Fibroblast of upper back skin (primary cell): ENCODE data around the gene SERPINA1.
A peak's percentile ranks its signal among the peaks of the same experiment; 100 is the strongest.

Experiments
- DNase-seq: peaks from one replicate; pipeline ENCODE4 v3.0.0-alpha.2; 2013

Gene SERPINA1

DNA sequence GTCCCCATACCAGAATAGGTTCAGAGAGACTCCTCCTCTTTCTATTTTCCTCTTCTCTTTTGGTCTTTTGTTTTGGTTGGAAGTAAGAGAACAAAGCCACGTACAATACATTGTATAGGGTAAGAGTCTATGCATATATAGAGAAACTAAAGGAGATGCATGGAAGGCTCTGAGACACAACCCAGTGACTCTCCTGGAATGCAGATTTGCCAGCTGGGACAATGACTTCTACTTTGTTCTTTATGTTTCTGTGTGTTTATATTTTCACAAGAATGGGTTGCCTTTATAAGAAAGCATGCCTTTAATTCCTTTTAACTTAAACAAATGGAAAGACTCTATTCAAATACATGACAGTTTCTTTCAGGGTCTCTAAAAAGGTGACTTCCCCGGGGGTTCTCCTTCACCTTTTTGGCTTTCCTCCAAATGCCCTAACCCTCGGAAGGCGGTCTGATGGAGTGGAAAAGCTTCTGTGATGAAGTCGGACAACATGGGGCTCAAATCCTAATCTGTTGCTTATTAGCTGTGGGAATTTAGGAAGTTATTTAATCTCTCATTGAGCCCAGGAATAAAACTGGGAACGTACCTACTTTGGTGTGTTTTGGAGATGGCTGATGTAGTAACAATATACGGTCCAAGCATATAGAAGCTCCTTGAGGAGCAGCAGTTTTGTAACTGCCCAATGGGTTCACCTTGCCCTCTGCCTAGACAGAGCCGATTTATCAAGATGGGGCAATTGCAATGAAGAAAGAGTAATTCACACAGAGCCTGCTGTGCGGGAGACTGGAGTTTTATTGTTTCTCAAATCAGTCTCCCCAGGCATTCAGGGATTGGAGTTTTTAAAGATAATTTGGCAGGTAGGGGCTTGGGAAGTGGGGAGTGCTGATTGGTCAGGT is 9.1 kb upstream of the SERPINA1 start:
- no peak for DNase-seq

DNA sequence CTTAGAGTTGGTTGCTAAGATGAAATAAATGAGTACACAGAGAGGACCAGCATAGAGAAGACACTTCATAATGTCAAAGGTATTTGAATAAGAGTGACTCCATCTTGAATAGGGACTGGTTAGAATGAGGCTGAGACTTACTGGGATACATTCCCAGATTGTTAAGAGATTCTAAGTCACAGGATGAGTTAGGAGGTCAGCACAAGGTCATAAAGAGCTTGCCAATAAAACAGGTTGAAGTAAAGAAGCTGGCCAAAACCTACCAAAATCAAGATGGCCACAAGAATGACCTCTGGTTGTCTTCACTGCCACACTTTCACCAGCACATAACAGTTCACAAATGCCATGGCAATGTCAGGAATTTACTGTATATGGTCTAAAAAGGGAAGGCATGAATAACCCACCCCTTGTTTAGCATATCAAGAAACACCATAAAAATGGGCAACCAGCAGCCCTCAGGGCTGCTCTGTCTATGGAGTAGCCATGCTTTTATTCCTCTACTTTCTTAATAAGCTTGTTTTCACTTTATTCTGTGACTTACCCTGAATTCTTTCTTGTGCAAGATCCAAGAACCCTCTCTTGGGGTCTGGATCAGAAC is 8.3 kb upstream of the SERPINA1 start:
- DNase-seq = no peak

DNA sequence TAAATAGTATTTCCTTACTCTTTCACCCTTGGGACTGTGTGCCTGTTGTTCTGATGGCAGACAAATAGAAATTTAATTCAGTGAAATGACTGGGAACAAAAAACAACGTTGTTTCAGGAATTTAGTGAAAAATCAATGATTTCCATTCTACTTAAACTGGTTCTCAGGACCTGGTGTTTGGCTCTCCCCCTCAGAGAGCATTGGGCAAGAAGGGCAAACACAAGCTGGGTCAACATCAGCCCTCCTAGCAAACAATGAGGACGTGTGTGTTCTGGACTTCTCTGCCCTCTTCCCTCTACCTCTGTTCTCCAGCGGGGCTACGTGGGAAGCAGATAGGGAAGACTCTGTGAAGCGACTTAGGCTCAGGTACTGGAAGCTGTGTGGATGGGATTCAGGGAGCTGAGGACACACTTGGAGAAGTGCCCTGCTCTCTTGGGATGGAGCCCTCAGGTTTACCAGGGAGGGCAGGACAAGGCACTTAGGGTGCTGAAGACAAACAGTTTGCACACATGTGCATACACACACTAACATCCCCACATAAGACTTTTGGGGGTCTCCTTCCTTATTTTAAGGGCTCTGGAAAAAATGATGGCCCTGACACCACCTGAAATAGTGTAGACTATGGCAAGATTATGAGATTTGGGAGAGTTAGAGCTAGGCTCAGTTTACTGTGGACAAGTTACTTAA is 7.6 kb upstream of the SERPINA1 start:
- no peak for DNase-seq

DNA sequence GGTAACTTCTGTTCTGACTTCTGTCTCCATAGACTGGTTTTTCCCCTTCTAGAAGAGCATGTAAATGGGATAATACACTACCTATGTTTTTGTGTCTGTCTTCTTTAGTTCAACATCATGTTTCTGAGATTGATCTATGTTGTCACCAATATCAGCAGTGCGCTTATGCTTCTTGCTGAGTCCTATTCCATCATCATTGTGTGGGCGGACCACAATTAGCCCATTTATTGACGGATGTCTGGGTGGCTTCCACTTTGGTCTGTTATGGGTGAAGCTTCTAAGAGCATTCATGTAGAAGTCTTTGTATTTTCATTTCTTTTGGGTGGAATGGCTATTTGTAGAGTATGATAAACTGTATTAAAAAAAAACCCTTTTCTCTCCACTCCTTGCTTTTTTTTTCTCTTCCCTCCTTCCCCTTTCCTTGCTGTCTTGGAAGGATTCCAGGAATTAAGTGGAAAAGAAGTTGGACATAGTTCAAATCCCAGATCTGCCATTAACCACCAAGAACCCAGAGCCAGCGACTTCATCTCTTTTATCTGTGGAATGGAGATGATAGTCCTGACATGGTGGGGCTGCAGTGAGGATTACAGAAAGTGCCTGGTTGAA is 7.0 kb upstream of the SERPINA1 start:
- peak; percentile 19 for DNase-seq

DNA sequence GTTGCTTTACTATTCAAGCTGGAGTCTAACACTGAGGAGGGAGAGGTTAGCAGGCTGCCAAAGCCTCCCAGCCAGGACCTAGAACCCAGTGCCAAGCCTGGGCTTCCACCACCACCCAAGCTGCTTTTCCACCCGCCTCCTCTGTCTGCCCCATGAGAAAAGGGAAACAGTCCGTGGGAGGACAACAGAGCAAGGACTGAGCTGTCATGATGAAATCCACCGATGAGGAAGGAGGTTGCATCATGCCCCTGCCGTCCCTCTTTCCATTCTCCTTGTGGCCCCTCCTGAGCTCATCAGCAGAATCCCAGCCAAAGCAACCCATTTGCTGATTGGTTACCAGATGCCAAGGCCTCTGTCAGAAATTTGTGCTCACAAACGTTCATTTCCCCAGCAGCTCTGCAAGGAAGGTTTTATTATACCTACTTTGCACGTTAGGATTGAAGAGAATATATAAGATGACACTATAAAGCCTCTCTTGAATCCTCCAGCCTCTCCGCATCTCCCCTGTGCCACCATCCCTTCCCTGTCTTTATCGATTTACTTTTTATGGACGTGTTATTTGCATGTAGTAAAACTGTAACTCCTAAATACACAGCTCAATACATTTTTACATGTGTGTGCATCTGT is 6.3 kb upstream of the SERPINA1 start:
- DNase-seq = peak; percentile 40

DNA sequence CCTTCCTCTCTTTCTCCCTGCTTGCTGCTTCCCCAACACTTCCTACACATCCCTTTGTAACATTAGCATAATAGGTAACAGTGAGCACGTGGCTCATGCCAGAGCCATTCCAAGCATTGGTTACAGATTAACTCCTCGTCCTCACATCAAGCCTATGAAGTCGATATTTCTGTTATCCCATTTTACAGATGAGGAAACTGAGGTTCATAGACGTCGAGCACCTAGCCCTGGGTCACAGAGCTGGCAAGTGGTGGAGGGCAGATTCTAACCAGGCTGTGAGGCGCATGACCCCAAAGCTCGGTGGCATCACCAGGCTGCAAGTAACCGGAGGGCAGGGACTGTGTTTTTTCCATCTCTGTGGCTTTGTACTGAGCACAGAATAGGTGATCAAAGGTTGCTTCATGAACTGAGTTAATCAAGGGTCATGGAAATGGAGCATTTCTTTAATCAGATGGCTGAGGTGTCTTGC is 5.7 kb upstream of the SERPINA1 start:
- DNase-seq = no peak

DNA sequence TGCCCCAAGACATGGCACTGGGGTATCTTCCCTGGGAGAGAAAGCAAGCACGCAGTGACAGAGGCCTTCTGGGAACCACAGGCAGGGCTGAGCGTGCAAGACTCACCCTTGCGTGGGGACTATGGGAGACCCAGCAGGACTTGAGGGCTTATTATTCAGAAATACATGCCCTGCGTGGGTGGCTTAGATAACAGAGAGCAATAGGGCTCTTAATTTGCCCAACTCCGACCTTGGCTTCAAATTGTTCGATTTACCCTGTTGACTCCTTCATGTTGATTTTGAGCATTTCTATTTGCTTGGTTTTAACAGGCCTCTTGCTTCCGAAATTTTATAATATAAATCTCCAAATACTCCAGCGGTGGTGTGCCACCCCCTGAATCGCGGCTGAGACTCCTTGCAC is 5.1 kb upstream of the SERPINA1 start:
- DNase-seq = no peak

DNA sequence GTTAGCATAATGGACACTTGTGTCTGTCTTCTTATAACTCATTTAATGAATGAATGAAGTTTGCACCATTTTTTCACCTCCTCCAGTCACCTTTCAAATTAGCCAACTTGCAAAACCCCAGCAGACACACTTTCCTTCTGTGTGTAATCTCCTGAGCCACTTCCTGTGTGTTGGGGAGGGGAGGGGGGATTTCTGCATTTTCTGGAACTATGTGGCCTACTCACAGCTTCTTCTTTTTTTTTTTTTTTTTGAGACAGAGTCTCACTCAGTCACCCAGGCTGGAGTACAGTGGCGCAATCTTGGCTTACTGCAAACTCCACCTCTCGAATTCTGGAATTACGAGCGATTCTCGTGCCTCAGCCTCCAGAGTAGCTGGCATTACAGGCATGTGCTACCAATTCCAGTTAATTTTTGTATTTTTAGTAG is 4.1 kb upstream of the SERPINA1 start:
- DNase-seq = peak; percentile 68

DNA sequence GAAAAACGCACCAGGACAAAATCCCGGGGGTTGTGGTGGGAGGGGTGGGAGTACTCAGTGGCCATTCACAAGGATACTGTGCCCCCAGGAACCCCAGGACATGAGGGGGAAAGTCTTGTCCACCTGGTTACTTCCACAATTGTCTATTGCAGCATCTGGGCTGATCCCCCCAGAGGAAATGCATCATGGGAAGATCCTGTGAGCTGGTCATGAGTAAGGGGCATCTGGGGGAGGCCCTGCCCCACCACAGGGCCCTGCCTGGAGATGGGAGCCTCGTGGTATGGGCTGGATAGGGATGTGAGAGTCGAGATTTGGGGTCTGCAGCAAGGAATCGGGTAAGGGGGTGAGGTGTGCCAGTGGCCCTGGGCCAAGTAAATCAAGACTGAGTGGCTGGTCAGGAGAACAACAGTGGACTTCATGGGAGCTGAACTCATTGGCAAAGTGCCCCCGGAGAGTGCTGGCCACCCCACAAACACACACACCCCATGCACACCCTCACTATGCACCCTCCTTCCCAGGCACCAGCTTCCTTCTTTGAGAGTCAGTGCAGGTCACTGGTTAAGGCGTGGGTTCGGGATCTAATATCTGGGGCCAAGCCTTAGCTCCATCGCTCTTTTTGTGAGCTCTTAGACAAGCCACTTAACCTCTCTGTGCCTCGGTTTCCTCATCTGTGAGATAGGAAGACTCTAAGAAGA is 3.0 kb upstream of the SERPINA1 start:
- no peak for DNase-seq

DNA sequence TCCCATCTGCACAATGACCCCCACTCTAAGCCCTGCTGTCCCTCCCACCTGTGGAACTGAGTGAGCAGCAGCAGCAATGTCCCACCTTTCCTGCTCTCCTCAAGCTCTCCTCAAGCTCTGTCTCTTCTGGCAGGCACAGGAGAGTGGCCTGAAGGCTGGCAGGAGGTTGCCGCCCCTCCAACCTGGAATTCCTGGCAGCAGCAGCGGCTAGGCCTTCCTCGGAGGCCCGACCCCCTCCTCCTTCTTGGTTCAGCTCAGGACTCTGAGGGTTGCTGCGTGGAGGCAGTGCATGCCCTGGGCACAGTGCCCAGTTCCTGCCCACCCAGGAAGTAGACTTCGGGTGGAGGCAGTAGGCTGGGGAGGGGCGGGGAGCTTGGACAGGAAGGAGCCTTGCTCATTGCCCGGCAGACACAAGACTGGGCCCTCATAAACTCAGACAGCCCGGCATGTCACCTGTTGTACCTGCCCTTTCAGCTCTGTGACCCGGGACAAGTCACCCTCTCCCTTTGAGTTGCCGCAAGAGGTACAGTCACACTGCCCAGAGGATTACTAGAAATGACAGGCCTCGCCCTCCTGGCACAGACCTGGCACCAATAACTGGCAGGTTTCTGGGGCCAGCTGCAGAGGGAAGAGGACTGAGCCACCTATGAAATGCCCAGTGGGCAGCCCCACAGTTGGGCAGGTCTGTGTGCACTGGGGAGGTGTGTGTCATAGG is 2.1 kb upstream of the SERPINA1 start:
- no peak for DNase-seq

DNA sequence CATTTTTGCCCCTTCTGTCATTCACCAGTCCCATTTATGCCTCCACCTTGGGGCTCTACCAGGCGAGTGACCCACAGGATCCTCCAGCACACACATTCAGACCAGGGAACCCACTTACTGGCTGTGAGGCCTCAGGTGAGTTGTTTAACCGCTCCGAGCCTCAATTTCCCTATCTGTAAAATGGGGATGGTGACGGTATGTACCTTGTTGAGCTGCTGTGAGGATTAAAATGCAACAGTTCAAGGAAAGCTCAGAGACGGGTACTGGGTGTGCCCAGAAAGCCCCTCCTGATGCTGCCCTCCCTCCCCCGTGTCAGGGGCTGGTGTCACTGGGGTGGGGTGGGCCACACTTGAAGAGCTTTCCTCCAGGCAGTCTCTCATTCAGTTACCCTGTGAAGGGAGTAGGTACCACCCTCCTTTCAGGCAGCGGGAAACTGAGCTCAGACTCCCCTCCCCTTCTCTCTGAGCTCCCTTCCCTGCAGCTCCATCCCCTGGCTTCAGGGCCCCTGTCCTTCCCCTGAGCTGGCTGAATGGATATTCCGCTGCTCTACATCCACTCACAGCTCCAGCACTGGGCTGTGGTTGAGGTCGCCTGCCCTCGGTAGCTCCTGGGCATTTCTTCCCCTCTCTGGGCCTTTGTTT is 1.4 kb upstream of the SERPINA1 start:
- DNase-seq = no peak

DNA sequence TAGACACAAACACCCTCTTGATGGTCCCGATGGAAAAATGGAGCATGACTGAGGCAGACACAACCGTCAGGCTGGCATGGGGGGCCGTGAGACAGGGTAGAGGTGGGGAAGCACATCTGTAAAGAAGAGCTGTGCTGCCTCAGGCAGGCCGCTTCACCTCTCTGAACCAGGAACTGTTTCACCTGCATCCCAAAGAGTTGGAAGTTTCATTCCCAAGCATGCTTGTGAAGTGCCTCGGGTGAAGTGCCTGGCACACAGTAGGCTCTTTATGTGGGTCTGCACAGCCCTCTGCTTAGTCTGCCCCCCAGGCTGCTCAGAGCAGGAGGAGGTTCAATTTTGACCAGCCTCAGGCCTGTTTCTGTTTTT is 685 bp upstream of the SERPINA1 start:
- no peak for DNase-seq

DNA sequence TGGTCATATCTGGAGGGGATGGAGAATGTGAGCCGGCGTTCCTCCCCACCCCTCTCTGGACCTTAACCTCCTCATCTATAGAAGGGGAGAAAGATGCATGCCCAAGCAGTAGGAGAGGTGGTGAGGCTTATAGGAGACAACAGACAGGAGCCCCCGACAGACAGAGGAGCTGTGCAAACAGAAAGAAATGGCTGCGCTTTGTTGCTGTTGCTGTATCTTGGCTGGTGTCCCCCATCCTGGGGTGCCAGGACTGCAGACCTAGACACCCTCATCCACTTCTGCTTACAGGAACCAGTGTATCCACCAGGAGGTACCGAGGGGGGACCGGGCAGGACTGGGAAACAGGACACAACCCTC is 397 bp downstream of the SERPINA1 start:
- DNase-seq = no peak

DNA sequence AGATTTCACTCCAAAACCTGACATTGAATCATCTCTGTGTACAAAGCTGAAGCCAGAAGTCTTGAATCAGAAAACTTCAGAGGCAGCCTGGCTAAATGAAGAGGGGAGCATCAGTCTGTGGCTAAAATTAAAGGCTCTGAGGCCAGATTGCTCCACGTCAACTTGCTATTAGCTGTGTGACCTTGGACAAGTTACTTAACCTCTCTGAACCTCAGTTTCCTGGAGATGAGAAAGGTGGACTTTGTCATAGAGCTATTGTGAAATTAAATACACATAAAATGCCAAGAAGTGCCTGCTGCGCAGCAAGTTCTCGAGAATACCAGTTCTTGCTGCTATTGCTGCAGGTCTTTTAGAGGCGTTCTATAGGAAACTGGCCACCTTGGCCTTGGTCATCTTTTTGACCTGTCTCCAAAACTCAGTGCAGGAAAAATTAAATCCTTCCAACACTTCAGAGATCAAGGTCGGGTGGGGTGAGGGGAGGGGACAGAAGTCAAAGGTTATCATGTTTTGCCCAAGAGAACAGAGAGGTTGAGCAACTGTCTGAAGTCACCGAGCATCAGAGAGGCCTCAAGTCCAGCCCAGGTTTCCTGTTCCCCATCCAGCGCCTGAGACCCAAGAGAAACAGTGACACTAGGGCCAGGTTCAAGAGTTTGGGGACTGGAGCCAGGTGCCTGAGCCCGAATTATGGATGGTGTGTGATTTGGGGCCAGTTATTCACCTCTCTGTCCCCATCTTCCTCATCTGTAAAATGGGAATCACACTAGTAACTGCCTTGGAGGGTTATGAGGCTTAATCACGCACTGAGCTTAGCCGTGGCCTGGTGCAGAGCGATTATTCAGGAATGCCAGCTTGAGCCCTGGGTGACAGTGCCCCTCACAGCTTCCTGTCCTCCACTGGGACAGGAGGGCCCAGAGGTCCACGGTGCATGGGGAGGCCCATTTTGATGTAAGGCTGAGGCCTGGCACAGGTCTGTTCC is 1.1 kb downstream of the SERPINA1 start:
- DNase-seq = peak; percentile 30

DNA sequence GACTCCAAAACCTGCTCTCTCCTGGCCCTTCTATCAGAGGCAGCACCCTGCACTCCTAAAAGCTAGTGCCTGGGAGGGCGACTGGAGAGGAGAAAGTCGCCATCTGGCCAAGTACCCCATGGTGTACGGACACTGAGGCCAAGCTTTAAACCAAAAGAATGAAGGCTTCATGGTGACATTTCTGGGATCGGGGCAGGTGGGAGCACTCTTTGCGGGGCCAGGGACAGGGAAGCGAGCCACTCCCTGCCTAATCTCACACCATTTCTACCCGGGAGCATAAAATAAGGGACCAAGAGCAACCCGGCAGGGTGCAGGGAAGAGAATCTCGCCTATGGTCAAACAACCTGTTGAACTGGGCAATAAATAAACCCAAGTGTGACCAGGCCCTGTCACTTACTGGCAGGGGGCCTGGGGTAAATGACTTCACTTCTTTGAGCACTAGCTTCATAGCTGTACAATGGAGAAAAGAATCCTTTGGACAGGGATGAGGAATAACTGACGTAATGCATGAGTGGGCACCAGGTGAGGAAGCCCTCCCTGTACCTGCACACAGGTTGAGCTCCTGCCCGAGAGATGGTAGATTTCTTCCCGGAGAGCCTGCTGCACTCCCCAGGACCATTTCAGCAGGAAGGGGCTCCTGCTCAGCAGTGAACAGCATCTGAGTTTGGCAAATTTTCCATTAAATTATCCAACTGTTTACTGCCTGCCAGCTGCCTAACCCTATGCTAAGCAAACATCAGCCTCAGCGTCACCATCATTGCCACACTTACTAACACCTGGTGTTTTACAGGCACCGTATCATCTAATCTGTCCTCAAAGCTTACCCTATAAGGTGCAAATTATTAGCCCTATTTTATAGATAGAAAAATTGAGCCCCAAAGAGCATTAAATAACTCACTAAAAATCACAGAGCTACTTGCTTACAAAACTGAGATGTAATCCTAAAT is 2.0 kb downstream of the SERPINA1 start:
- DNase-seq = no peak

DNA sequence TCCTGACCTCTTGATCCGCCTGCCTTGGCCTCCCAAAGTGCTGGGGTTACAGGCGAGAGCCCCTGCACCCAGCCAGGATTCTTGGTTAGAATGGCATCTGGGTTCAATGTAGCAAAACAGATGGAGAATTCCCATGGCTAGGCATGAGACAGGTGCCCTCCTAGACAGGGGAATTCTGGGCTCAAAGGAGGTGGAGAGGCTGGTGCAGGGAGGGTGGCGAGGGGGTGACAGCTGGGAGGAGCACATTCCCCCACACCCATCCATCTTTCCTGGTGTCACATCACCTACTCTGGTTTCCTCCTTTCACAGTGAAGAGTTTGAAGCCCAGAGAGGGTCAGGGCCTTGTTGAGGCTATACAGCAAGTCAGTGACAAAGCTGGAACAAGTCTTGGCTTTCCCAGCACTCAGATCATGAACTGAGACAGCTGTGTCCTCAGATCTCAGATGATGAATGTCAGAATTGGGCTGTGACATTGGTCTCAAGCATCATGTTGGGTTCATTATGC is 2.8 kb downstream of the SERPINA1 start:
- DNase-seq = no peak

DNA sequence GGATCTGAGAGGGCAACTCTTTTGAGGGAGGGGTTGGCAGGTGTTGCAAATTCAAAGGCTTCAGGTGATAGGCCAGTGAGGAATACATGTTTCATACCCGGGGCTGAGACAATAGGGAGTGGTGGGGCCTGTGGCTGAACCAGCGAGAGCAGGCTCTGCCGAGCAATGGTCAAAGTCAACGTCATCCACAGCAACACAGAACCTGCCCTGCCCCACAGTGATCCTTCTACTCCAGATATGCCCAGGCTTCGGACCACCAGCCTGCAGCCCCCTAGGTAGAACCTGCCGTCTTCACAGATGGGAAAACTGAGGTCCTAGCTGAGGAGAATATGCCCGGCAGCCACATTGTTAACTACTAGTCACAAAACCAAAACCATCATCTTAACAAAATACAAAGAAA is 4.1 kb downstream of the SERPINA1 start:
- no peak for DNase-seq

DNA sequence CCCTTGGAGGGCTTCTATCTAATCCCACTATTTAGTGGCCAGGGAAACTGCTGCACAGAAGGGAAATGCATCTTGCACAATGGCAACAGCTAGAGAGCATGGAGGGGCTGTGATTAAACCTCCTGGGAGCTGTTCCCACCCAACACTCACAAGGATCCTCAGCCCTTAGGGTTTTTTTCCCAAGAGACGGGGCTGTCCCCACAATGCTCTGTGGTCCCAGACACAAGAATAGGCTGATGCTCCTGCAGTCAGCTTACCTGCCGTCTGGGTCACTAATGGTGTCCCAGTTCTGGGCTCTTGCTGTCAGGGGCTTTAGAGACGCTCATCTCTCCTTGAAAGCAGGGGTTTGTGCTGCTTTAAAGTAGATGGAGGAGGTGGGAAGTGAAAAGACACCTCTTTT is 4.6 kb downstream of the SERPINA1 start:
- DNase-seq = no peak
